ENCODE results near the gene RANBP1.

DNA sequence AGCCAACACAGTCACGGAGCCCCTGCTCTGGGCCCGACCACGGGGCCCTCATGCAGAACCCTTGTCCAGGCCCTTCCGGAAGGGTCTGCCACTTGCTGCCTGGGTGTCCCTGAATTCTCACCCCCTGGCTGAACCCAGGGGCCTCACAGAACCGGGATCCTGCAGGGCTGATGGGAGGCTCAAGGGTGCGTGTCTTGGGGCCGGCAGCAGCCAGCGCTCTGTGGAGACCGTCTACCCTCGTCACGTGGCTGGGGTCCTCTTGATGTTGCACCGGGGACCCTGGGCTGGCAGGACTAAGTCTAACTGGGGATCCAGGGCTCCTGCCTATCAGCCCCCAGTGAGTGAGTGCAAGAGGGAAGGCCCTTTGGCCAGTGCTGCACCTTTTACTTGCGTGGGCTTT is 54.3 kb downstream of the RANBP1 start:
- TF ChIP-seq, protein P1, sequence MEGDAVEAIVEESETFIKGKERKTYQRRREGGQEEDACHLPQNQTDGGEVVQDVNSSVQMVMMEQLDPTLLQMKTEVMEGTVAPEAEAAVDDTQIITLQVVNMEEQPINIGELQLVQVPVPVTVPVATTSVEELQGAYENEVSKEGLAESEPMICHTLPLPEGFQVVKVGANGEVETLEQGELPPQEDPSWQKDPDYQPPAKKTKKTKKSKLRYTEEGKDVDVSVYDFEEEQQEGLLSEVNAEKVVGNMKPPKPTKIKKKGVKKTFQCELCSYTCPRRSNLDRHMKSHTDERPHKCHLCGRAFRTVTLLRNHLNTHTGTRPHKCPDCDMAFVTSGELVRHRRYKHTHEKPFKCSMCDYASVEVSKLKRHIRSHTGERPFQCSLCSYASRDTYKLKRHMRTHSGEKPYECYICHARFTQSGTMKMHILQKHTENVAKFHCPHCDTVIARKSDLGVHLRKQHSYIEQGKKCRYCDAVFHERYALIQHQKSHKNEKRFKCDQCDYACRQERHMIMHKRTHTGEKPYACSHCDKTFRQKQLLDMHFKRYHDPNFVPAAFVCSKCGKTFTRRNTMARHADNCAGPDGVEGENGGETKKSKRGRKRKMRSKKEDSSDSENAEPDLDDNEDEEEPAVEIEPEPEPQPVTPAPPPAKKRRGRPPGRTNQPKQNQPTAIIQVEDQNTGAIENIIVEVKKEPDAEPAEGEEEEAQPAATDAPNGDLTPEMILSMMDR (conservative IDR thresholded peaks at IDR 0.05), result no peak
- TF ChIP-seq EZH2 (IDR thresholded peaks at IDR 0.05; ENCODE audit: low read depth), result no peak
